HEK293 (cell line): Measurements from ENCODE around the gene TRPM2.

Source experiments
- CTCF ChIA-PET: fragments of 350-600 bp; formaldehyde crosslinking; extraction: SDS; loops from one replicate; lab custom pipeline; 2021; ENCODE audit warnings: antibody characterized with exemption; lab: Yijun Ruan, JAX
- POLR2A ChIA-PET: fragments of 300-600 bp; formaldehyde crosslinking; extraction: SDS; loops from one replicate; lab custom pipeline; 2020; ENCODE audit warnings: antibody characterized with exemption, inconsistent platforms; lab: Yijun Ruan, JAX
- H3K27ac ChIP-seq: fragments of 200-500 bp; sonication (Bioruptor generic); 2 replicates; pipeline ENCODE4 v1.5.1; 2014; ENCODE audit warnings: low read depth, low read length, control low read depth, inconsistent platforms; ENCODE audit errors: extremely low read depth
- H3K36me3 ChIP-seq, 2 experiments: fragments of 200-500 bp in 1 of 2; sonication (Bioruptor generic) in 1 of 2; 1 replicate in 1 of 2; 2 replicates in 1 of 2; pipeline ENCODE4 v1.5.1; 2014 to 2017; ENCODE audit warnings: inconsistent platforms in 2 of 2, low read length in 2 of 2; ENCODE audit not compliant: control insufficient read depth in 2 of 2, insufficient read depth in 1 of 2
- H3K4me1 ChIP-seq: fragments of 200-500 bp; sonication (Bioruptor generic); 2 replicates; pipeline ENCODE4 v1.5.1; 2014; ENCODE audit warnings: mild to moderate bottlenecking, low read length, inconsistent platforms; ENCODE audit not compliant: control insufficient read depth, insufficient read depth
- H3K4me3 ChIP-seq: 2 replicates; pipeline ENCODE4 v1.5.1; 2011; ENCODE audit warnings: low read depth, mild to moderate bottlenecking, control low read depth, low read length, moderate library complexity
- H3K9me3 ChIP-seq: fragments of 200-500 bp; sonication (Bioruptor generic); 2 replicates; pipeline ENCODE4 v1.5.1; 2014; ENCODE audit warnings: low read depth, low read length, inconsistent platforms; ENCODE audit not compliant: control insufficient read depth, insufficient read depth
- KLF8 ChIP-seq: fragments of 450-650 bp; formaldehyde crosslinking; IDR thresholded peaks from 2 replicates; pipeline ENCODE4 v1.5.1; 2016; ENCODE audit warnings: missing biosample characterization, missing genetic modification characterization
- MYNN ChIP-seq: fragments of 450-650 bp; formaldehyde crosslinking; IDR thresholded peaks from 2 replicates; pipeline ENCODE4 v1.5.1; 2016; ENCODE audit warnings: missing biosample characterization, missing genetic modification characterization, borderline replicate concordance
- OVOL3 ChIP-seq: fragments of 450-650 bp; formaldehyde crosslinking; IDR thresholded peaks from 2 replicates; pipeline ENCODE4 v1.5.1; 2016; ENCODE audit warnings: missing biosample characterization, missing genetic modification characterization
- RBAK ChIP-seq: fragments of 450-650 bp; formaldehyde crosslinking; IDR thresholded peaks from 2 replicates; pipeline ENCODE4 v1.5.1; 2016; ENCODE audit warnings: missing biosample characterization, missing genetic modification characterization
- SP3 ChIP-seq: fragments of 450-650 bp; formaldehyde crosslinking; IDR thresholded peaks from 2 replicates; pipeline ENCODE4 v1.5.1; 2016; ENCODE audit warnings: missing biosample characterization, missing genetic modification characterization
- ZBTB17 ChIP-seq: fragments of 450-650 bp; formaldehyde crosslinking; IDR thresholded peaks from 2 replicates; pipeline ENCODE4 v1.5.1; 2016; ENCODE audit warnings: missing biosample characterization, missing genetic modification characterization
- ZBTB21 ChIP-seq: fragments of 450-650 bp; formaldehyde crosslinking; IDR thresholded peaks from 2 replicates; pipeline ENCODE4 v1.5.1; 2017; ENCODE audit warnings: missing biosample characterization, missing genetic modification characterization
- ZNF10 ChIP-seq: fragments of 450-650 bp; formaldehyde crosslinking; IDR thresholded peaks from 2 replicates; pipeline ENCODE4 v1.5.1; 2017; ENCODE audit warnings: missing biosample characterization, missing genetic modification characterization
- ZNF114 ChIP-seq: fragments of 450-650 bp; formaldehyde crosslinking; IDR thresholded peaks from 2 replicates; pipeline ENCODE4 v1.5.0; 2017; ENCODE audit warnings: missing biosample characterization, missing genetic modification characterization
- ZNF292 ChIP-seq: fragments of 450-650 bp; formaldehyde crosslinking; IDR thresholded peaks from 2 replicates; pipeline ENCODE4 v1.5.1; 2016; ENCODE audit warnings: low read depth, missing biosample characterization, missing genetic modification characterization, borderline replicate concordance
- ZNF391 ChIP-seq: fragments of 450-650 bp; formaldehyde crosslinking; IDR thresholded peaks from 2 replicates; pipeline ENCODE4 v1.5.1; 2016; ENCODE audit warnings: low read depth, missing biosample characterization, missing genetic modification characterization, borderline replicate concordance
- ZNF394 ChIP-seq: fragments of 450-650 bp; formaldehyde crosslinking; IDR thresholded peaks from 2 replicates; pipeline ENCODE4 v1.5.1; 2016; ENCODE audit warnings: missing biosample characterization, missing genetic modification characterization, mild to moderate bottlenecking, moderate library complexity, borderline replicate concordance
- ZNF48 ChIP-seq: fragments of 450-650 bp; formaldehyde crosslinking; IDR thresholded peaks from 2 replicates; pipeline ENCODE4 v1.5.1; 2016; ENCODE audit warnings: missing biosample characterization, missing genetic modification characterization
- ZNF544 ChIP-seq: fragments of 450-650 bp; formaldehyde crosslinking; IDR thresholded peaks from 2 replicates; pipeline ENCODE4 v1.5.0; 2017; ENCODE audit warnings: missing biosample characterization, missing genetic modification characterization
- ZNF560 ChIP-seq: fragments of 450-650 bp; formaldehyde crosslinking; IDR thresholded peaks from 2 replicates; pipeline ENCODE4 v1.5.1; 2017; ENCODE audit warnings: missing biosample characterization, missing genetic modification characterization, borderline replicate concordance
- ZNF621 ChIP-seq: fragments of 450-650 bp; formaldehyde crosslinking; IDR thresholded peaks from 2 replicates; pipeline ENCODE4 v1.5.1; 2017; ENCODE audit warnings: missing biosample characterization, missing genetic modification characterization
- ZSCAN30 ChIP-seq: fragments of 450-650 bp; IDR thresholded peaks from 2 replicates; pipeline ENCODE4 v1.5.1; 2018; ENCODE audit warnings: missing biosample characterization, mild to moderate bottlenecking, missing genetic modification characterization, moderate library complexity
- TF ChIP-seq, protein P1 (sequence below): fragments of 450-650 bp; formaldehyde crosslinking; IDR thresholded peaks from 2 replicates; pipeline ENCODE4 v1.5.1; 2016; ENCODE audit warnings: missing biosample characterization, missing genetic modification characterization, borderline replicate concordance
- TF ChIP-seq, protein P2 (sequence below): fragments of 450-650 bp; formaldehyde crosslinking; IDR thresholded peaks from 2 replicates; pipeline ENCODE4 v1.5.1; 2016; ENCODE audit warnings: missing biosample characterization, missing genetic modification characterization
- TF ChIP-seq, protein P3 (sequence below): fragments of 450-650 bp; formaldehyde crosslinking; IDR thresholded peaks from 2 replicates; pipeline ENCODE4 v1.5.1; 2017; ENCODE audit warnings: missing biosample characterization, missing genetic modification characterization

TRPM2 gene

DNA sequence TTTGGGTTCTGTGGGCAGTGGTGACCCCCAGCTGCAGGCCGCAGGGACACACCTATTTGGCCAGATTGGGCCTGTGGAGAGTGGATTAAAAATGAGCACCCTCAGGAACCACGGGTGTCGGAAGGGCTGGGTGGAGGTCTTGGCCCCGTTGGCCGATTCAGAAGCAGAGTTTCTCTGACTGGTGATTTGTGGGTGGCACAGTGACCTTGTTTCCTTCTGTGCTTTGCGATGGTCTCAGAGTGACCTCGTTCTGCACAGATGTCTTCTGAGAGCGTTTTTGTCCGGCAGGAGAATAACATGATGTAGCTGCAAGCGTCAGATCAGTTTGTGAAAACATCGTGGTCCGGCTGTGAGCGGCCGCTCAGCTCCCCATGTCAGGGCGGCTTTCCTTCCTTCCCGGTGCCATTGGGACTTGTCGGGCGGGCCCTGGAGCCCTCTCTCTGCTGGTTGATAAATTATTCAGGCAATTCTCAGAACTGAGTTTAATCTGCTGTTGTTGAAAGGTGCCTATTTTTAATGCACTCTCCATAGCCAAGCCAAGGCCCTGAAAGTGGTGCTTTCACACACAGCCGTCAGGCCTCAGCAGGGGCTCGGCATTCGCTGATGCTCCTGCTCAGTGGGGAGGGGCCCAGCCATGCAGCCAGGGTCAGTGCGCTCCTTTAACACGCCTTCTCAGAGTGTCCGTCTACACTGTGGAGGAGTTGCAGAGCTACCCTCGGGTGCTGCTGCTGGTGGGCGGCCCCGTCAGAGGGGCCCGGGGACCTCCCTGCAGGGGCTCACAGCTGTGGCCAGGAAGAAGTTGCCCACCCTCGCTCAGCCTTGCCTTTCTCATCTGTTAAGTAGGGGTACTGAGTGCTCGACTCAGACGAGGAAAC is 26.8 kb downstream of the TRPM2 start:
- no peak overlapping the region for H3K4me3 ChIP-seq
- H3K27ac ChIP-seq, result no peak overlapping the region
- POLR2A ChIA-PET, result no interaction called here
- CTCF ChIA-PET, result no interaction called here
- H3K36me3 ChIP-seq, result no peaks in the 10 kb centered on the region
- no peaks in the 10 kb centered on the region for H3K4me1 ChIP-seq
- TF ChIP-seq ZSCAN30 (tag by site-specific recombination) (no peak), OVOL3 (tag by site-specific recombination) (no peak), ZNF394 (tag by site-specific recombination) (no peak), ZNF114 (tag by site-specific recombination) (no peak), KLF8 (tag by site-specific recombination) (no peak), SP3 (no peak), ZBTB21 (tag by site-specific recombination) (no peak), ZNF391 (no peak), ZNF48 (tag by site-specific recombination) (no peak)
- TF ChIP-seq, protein P1, sequence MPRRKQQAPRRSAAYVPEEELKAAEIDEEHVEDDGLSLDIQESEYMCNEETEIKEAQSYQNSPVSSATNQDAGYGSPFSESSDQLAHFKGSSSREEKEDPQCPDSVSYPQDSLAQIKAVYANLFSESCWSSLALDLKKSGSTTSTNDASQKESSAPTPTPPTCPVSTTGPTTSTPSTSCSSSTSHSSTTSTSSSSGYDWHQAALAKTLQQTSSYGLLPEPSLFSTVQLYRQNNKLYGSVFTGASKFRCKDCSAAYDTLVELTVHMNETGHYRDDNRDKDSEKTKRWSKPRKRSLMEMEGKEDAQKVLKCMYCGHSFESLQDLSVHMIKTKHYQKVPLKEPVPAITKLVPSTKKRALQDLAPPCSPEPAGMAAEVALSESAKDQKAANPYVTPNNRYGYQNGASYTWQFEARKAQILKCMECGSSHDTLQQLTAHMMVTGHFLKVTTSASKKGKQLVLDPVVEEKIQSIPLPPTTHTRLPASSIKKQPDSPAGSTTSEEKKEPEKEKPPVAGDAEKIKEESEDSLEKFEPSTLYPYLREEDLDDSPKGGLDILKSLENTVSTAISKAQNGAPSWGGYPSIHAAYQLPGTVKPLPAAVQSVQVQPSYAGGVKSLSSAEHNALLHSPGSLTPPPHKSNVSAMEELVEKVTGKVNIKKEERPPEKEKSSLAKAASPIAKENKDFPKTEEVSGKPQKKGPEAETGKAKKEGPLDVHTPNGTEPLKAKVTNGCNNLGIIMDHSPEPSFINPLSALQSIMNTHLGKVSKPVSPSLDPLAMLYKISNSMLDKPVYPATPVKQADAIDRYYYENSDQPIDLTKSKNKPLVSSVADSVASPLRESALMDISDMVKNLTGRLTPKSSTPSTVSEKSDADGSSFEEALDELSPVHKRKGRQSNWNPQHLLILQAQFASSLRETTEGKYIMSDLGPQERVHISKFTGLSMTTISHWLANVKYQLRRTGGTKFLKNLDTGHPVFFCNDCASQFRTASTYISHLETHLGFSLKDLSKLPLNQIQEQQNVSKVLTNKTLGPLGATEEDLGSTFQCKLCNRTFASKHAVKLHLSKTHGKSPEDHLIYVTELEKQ (tag by site-specific recombination), result no peak
- no peaks in the 10 kb centered on the region for H3K9me3 ChIP-seq

DNA sequence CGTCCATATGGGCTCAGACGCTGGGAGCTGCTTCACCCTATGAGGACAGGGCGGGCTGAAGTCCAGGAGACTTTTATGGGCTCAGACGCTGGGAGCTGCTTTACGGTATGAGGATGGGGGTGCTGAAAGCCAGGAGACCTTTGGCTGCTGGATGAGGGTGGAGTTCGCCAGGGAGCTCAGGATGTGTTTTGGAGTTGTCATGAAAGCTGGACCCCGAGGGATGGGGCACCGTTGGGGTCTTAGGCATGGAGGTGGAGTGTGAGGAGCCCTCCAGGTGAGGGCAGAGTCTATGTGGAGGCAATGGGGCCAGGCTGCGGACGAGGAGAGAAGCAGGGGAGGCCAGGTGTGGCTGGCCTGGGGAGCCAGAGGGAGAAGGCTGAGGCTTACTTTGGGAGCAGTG is 27.5 kb downstream of the TRPM2 start:
- TF ChIP-seq ZNF560 (tag by site-specific recombination) (no peak), MYNN (tag by site-specific recombination) (no peak), ZNF292 (tag by site-specific recombination) (no peak), ZBTB17 (no peak), ZNF621 (tag by site-specific recombination) (no peak), ZNF10 (tag by site-specific recombination) (no peak), RBAK (tag by site-specific recombination) (no peak), ZNF544 (tag by site-specific recombination) (no peak)
- TF ChIP-seq, protein P2, sequence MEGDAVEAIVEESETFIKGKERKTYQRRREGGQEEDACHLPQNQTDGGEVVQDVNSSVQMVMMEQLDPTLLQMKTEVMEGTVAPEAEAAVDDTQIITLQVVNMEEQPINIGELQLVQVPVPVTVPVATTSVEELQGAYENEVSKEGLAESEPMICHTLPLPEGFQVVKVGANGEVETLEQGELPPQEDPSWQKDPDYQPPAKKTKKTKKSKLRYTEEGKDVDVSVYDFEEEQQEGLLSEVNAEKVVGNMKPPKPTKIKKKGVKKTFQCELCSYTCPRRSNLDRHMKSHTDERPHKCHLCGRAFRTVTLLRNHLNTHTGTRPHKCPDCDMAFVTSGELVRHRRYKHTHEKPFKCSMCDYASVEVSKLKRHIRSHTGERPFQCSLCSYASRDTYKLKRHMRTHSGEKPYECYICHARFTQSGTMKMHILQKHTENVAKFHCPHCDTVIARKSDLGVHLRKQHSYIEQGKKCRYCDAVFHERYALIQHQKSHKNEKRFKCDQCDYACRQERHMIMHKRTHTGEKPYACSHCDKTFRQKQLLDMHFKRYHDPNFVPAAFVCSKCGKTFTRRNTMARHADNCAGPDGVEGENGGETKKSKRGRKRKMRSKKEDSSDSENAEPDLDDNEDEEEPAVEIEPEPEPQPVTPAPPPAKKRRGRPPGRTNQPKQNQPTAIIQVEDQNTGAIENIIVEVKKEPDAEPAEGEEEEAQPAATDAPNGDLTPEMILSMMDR, result no peak
- TF ChIP-seq, protein P3, sequence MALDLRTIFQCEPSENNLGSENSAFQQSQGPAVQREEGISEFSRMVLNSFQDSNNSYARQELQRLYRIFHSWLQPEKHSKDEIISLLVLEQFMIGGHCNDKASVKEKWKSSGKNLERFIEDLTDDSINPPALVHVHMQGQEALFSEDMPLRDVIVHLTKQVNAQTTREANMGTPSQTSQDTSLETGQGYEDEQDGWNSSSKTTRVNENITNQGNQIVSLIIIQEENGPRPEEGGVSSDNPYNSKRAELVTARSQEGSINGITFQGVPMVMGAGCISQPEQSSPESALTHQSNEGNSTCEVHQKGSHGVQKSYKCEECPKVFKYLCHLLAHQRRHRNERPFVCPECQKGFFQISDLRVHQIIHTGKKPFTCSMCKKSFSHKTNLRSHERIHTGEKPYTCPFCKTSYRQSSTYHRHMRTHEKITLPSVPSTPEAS (tag by site-specific recombination), result no peak
- TF ChIP-seq, all 188 proteins: peak for 0
- Histone ChIP-seq H3K27ac (no peak overlapping the region), H3K4me1 (no peaks in the 10 kb centered on the region), H3K9me3 (no peaks in the 10 kb centered on the region), H3K4me3 (no peak overlapping the region), H3K36me3 (no peaks in the 10 kb centered on the region)
- ChIA-PET CTCF (no interaction called here), POLR2A (no interaction called here)
